SKM-1 treated with dmso at 0.1 percent for 144 hours (cell line): ENCODE results near the gene DPYSL4.
A peak's percentile ranks its signal among the peaks of the same experiment; 100 is the strongest.

Experiments
- DNase-seq: peaks from one replicate; lab custom pipeline; 2025; ENCODE audit not compliant: unreplicated experiment; lab: John Stamatoyannopoulos, UW

Gene DPYSL4

DNA sequence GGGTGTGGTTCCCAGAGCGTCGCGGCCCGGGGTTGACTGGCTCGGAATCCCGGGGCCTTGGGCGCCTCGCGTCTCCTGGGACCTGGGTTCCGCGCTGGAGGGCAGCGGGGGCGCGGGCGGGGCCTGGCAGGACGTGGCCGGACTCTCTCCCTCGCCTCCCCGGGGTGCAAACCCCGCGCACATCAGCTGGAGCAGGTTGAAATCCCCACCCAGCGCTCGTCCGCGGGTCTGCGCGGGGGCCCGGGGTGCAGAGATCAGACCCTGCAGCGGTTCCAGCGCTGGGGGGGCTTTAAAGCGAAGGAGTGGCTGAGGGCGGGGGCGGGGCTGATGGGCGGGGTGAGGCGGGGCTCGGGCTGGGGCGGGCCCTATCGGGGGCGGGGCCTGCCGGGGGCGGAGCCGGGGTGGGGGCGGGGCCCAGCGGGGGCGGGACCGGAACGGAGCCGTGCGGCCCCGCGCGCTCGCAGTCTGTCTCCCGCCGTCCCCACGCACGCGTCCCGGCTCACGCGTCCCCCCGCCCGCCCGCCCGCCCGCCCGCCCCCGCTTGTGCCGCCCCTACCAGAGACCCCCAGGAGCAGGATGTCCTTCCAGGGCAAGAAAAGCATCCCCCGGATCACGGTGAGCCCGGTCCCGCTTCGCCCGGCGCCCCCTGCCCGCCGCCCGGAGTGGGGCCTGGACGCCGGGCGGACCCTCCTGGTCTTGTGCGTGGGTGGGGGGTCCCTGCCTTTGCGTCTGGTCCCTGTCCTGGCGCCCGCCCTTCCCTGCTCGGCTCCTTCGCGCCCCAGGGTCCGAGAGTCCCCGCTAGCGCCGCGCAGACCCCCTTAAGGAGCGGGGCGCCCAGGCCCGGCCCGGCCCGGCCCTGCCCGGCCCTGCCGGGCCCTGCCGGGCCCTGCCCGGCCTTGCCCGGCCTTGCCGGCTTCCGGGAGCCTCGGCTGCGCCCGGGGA lies at the start of gene DPYSL4:
DPYSL4 (plus strand) TSS at position 461 of the 942 bp plus-strand sequence; CDS start at position 577, 116 bp downstream.
- DNase-seq = no peak

DNA sequence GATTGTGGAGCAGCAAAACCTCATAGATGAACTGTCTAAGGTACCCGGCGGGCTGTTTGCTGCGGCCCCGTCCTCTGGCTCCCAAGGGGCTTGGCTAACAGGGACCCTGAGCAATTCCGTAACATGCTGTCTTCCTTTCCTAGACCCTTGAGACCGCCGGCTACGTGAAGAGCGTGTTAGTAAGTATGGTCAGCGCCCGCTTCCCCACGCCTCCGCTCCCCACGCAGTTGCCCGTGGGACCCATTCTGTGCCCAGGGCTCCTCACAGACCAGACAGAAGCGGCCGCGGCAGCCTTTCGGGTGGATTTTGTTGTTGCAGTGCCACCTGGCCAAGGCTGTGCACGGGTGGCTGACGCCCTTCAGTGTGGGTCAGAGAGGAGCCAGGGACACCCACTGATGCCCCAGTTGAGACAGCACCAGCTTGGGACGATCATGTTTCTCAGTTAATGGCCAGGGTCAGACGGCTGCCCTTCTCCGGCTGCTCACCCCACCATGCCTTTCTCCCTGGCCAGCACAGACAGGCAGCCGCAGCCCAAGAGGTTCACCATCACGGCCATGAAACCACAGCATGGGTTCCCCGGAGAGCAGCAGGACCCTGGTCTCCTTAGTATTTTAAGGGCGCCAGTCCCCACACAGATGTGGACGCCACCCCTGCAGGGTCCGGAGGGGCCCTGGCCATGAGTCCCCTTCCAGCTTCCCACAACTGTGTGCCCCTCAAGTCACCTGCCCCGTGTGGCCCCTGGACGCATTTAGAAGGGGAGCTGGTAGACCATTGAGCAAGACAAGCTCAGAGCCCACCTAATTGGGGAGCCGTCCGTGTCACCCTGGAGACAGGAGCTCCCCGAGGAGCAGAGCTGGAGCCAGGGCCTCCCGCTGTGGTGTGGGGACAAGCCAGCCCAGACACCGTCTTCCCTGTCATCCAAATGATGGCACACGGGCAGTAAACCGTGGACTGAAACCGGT lies 49.4 kb upstream of the DPYSL4 start:
- no peak for DNase-seq

DNA sequence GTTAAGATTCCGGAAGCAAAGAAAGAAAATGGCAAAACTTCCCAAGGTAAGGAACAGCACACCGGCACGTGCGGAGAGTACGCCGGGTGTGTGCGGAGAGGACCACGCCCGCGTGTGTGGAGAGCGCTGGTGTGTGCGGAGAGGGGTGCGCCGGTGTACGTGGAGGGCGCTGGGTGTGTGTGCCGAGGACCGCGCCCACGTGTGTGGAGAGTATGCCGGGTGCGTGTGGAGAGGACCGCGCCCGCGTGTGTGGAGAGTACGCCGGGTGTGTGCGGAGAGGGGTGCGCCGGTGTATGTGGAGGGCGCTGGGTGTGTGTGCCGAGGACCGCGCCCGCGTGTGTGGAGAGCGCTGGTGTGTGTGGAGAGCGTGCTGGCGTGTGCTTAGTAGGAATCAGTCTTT lies 48.6 kb upstream of the DPYSL4 start:
- DNase-seq = no peak

DNA sequence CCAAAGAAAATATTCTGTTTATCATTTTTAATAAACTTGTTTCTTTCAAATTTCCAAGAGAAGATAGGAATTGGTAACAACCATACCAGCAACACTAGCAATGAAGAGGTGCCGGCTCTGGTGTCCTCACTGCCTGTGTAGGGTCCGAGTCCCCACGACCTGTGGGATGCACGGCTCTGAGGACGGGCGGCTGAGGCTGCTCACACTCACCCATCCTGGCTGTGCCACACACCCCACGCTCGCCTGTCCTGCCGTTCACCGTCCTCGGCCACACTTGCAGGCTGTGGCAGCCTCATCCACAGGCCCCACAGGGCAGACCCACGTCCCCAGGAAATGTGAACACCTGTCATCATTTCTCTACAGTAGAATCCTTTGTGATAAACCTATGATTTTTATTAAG lies 48.2 kb upstream of the DPYSL4 start:
- DNase-seq = no peak

GRCh38 chr10:132139526-132139925 lies 47.2 kb upstream of the DPYSL4 start:
- no peak for DNase-seq

DNA sequence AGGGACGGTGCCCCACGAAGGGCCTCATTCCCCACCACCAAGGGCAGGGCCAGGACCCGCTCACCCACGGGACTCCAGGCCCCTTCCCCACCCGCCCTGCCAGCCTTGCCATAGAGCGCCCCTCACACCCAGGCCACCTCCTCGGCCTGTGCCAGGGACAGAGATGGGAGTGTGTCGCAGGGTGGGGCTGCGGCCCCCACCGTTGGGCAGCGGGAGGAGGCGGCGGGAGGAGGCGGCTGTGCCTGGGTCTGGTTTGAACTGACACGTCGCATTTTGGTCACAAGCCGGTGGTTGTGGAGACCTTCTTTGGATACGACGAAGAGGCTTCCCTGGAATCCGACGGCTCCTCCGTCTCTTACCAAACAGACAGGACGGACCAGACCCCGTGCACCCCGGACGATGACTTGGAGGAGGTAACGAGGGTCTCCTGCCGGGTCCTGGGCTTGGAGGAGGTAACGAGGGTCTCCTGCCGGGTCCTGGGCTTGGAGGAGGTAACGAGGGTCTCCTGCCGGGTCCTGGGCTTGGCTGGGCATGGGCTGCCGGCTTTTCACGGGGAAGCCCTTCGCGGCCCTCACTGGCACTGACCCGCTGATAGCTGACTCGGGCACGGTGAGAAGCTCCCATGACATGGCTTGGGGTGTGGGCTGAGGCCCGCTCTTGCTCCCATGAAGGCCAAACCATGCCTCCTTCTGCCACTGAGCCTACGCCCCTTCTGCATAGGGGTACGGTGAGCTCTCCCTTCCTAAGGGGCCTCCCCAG lies 46.4 kb upstream of the DPYSL4 start:
- no peak for DNase-seq

GRCh38 chr10:132141076-132141475 lies 45.7 kb upstream of the DPYSL4 start:
- DNase-seq = no peak

GRCh38 chr10:132141526-132142395 lies 45.0 kb upstream of the DPYSL4 start:
- DNase-seq = no peak

GRCh38 chr10:132142396-132143161 lies 44.2 kb upstream of the DPYSL4 start:
- DNase-seq = peak; percentile 14

- DNase-seq = no peak
Measured at GRCh38 chr10:132143162-132143561, 43.6 kb upstream of the DPYSL4 start.

GRCh38 chr10:132144086-132144485 lies 42.7 kb upstream of the DPYSL4 start:
- DNase-seq = no peak

DNA sequence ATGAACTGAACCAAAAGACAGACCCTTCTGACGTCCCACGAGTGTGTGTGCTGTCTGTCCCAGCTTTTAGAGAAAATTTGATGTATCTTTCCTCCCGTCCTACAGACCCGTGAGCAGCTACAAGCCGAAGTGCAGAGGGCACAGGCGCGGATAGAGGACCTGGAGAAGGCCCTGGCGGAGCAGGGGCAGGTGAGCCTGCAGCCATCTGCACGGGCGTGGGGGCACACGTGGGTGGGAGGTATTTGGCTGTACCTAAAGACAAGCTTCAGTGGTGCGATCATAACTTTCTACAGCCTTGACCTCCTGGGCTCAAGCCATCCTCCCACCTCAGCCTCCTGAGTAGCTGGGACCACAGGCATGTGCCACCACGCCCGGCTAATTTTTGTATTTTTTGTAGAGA lies 41.7 kb upstream of the DPYSL4 start:
- no peak for DNase-seq

GRCh38 chr10:132145521-132146185 lies 41.1 kb upstream of the DPYSL4 start:
- DNase-seq = no peak

GRCh38 chr10:132146271-132146671 lies 40.5 kb upstream of the DPYSL4 start:
- no peak for DNase-seq

GRCh38 chr10:132146941-132147915 lies 39.5 kb upstream of the DPYSL4 start:
- no peak for DNase-seq

DNA sequence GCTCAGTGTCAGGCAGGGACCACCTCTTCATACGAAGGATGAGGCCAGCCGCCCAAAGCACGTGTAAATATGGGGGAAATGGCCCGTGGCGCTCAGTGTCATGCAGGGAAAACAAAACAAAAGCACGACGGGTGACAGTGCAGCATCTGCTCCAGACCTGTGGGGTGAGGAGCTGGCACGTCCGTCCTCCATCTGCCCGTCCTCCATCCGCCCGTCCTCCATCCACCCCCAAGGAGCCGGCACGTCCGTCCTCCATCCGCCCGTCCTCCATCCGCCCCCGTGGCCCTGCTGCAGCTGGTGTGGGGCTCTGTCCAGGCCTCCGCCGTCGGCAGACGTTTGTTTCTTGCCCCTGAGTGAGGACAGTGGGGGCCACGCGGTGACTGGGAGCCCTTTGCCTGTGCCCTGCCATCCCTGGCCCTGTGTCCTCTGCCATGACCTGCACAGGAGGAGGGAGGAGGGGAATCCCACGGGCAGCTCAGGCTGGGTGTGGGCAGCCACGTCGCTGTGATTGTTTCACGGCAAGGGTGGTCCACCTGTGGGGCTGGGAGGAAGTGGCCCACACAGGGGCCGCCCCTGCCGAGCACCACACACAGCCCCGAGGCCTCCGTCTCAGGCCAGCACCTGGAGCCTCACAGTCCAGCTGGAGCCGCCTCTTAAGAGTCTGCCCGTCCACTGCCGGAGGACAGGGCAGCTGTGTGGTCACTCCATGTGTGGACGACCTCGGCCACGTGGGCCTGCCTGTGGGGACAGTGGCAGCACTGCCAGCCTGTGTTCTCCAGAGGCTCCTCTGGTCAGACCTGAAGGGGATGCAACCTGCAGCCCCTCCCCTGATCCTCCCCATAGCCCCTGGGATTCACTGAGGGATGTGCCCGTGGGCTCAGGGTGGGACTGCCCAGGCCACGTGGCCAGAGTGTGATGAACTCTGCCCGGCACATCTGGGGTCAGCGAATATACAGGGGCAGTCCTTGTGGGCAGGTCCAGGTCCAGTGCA lies 38.2 kb upstream of the DPYSL4 start:
- no peak for DNase-seq
